ENCODE data around the gene SLC12A3. TPM values are rescaled to one million over a fixed set of nuclear protein-coding genes. Genes with fewer than 3 reads are reported as not detected.

SLC12A3 gene
- total and polyA plus RNA-seq, 2 of the 8 experiments (the other 6 are each of a cell fraction or from before 2014, with no cell fraction given) = not detected

DNA sequence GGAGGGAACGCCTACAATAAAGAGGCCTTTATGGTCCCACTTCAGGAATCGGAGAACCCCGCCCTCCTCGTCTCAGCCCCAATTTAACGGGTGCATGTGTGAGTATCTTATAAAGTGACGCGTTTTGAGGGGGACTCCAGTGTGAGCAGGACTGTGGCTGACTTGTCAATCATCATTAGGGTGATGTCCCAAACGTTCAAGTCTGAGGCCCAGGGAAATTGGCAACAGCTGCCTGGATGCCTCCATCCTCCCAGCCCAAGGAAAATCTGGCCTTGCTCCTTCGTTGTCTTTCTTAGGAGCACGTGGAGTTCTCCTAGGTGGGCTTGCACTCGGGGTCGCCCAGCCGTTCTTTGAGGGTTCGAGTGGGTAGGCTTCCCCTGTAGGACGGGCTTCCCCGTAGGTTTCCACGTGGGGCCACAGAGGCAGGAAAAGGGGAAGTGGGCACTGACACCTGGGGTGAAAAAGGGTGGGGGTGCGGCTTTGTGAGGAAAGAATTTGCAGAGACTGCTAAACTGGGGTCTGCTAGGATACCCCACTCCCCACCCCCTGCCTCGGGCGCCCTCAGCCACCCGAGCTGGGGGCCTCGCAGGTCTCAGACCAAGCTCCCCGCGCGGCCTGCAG, 66.4 kb downstream of the SLC12A3 start (continued):
- no peak for TF ChIP-seq RAD21 (IDR thresholded peaks at IDR 0.05 in 1 of 2, conservative IDR thresholded peaks at IDR 0.05 in 1 of 2; ENCODE audit: low read depth in 2 of 2, low read length in 2 of 2)
- TF ChIP-seq JUN (IDR thresholded peaks at IDR 0.05; ENCODE audit: low read depth, low read length) = no peak
- no peak for TF ChIP-seq TBP (IDR thresholded peaks at IDR 0.05; ENCODE audit: low read depth, low read length)
- TF ChIP-seq SP1 (IDR thresholded peaks at IDR 0.05; ENCODE audit: low read depth, low read length) = no peak
- TF ChIP-seq CREB1 (IDR thresholded peaks at IDR 0.05) = no peak
- TF ChIP-seq KDM4A (IDR thresholded peaks at IDR 0.05; ENCODE audit: low read depth, low read length, severe bottlenecking) = no peak

Measured in H1 (cell line).